K562 (cell line): Measurements from ENCODE around the gene DDIT3. TPM values are rescaled to one million over a fixed set of nuclear protein-coding genes. Genes with fewer than 3 reads are reported as not detected.

ENCODE experiments used
- ATAC-seq: fragments of 200-7000 bp; cut with Tn5 transposase; 3 replicates; pipeline ENCODE4 v1.9.1; 2020; ENCODE audit warnings: moderate library complexity
- BruUV-seq: library from RNA; stranded (reverse); fragments of 400-500 nt; replicated peaks from 2 replicates; lab custom pipeline; 2021; lab: Mats Ljungman, UMichigan
- CTCF ChIA-PET: fragments of 300-600 bp; formaldehyde crosslinking; extraction: SDS; loops from one replicate; lab custom pipeline; 2021; ENCODE audit warnings: low intra/inter-chr PET ratio; lab: Yijun Ruan, JAX
- POLR2A ChIA-PET: fragments of 300-600, 350-650 bp; sonication (Branson Sonifier 250); formaldehyde crosslinking; extraction: SDS; loops from one replicate; lab custom pipeline; 2021; ENCODE audit warnings: antibody characterized with exemption, inconsistent platforms; lab: Yijun Ruan, JAX
- DNase-seq, 4 experiments: peaks; one replicate each; pipeline versions ENCODE4 v3.0.0 to v3.0.0-alpha.2; 2011 to 2018; ENCODE audit warnings: low spot score in 3 of 4, mixed read lengths in 3 of 4; ENCODE audit errors: extremely low read depth in 1 of 4
- FAIRE-seq: peaks from 2 replicates; lab custom pipeline; 2011; peaks lifted over from hg19 to GRCh38; lab: Jason Lieb, UNC
- H2AFZ ChIP-seq: 2 replicates; pipeline ENCODE4 v1.6.0; 2011; ENCODE audit warnings: low read depth, low read length, control low read depth, inconsistent platforms
- H3K27ac ChIP-seq: fragments of 200-600 bp; 3 replicates; pipeline ENCODE4 v1.8.0; 2011; ENCODE audit warnings: low read depth, mild to moderate bottlenecking, control low read depth, inconsistent platforms, low read length, moderate library complexity, mixed read lengths; ENCODE audit errors: extremely low read depth
- H3K27me3 ChIP-seq, 2 experiments: fragments of 300-600 bp in 1 of 2; 2 replicates in 1 of 2; 3 replicates in 1 of 2; pipeline versions ENCODE4 v1.6.0 to v1.8.0; 2011; ENCODE audit warnings: inconsistent platforms in 2 of 2, low read length in 2 of 2, mild to moderate bottlenecking in 1 of 2, mixed read lengths in 1 of 2, moderate library complexity in 1 of 2; ENCODE audit not compliant: control insufficient read depth in 2 of 2, insufficient read depth in 2 of 2
- H3K36me3 ChIP-seq: fragments of 300-600 bp; 3 replicates; pipeline ENCODE4 v1.8.0; 2011; ENCODE audit warnings: mild to moderate bottlenecking, low read length, inconsistent platforms; ENCODE audit not compliant: control insufficient read depth, insufficient read depth
- H3K4me1 ChIP-seq, 2 experiments: fragments of 200-600 bp in 1 of 2; replicated peaks in 1 of 2; 2 replicates in 1 of 2; 3 replicates in 1 of 2; pipeline versions ENCODE4 v1.5.1 to v1.8.0; 2011; ENCODE audit warnings: inconsistent platforms in 2 of 2, low read length in 2 of 2, mild to moderate bottlenecking in 1 of 2, mixed read lengths in 1 of 2, moderate library complexity in 1 of 2; ENCODE audit not compliant: control insufficient read depth in 2 of 2, insufficient read depth in 2 of 2
- H3K4me2 ChIP-seq: 2 replicates; pipeline ENCODE4 v1.6.1; 2011; ENCODE audit warnings: low read length, control low read depth, inconsistent platforms, mixed read lengths; ENCODE audit not compliant: insufficient read depth
- H3K4me3 ChIP-seq: fragments of 200-600 bp; sonication (generic), shearing (Covaris generic); 2 replicates; pipeline ENCODE4 v1.5.1; 2016; ENCODE audit warnings: control low read depth, inconsistent platforms
- H3K79me2 ChIP-seq: fragments of 200-600 bp; 3 replicates; pipeline ENCODE4 v1.8.0; 2011; ENCODE audit warnings: low read length, inconsistent platforms; ENCODE audit not compliant: control insufficient read depth, insufficient read depth
- H3K9ac ChIP-seq, 2 experiments: 2 replicates each; pipeline versions ENCODE4 v1.6.0 to v1.6.1; 2011; ENCODE audit warnings: low read depth in 2 of 2, low read length in 2 of 2, control low read depth in 1 of 2, inconsistent platforms in 1 of 2, mild to moderate bottlenecking in 1 of 2, mixed read lengths in 1 of 2; ENCODE audit not compliant: insufficient read depth in 1 of 2
- H3K9me1 ChIP-seq: one replicate; pipeline ENCODE4 v1.6.0; 2011; ENCODE audit warnings: inconsistent platforms, mild to moderate bottlenecking, low read length, moderate library complexity; ENCODE audit not compliant: control insufficient read depth, insufficient read depth
- H3K9me3 ChIP-seq: replicated peaks from 2 replicates; pipeline ENCODE4 v1.5.1; 2011; ENCODE audit warnings: low read depth, low read length, inconsistent platforms; ENCODE audit not compliant: control insufficient read depth, insufficient read depth
- H4K20me1 ChIP-seq: replicated peaks from 2 replicates; pipeline ENCODE4 v1.6.1; 2011; ENCODE audit warnings: low read length, inconsistent platforms, mixed read lengths; ENCODE audit not compliant: control insufficient read depth, insufficient read depth
- ARID2 ChIP-seq: fragments of 450-650 bp; IDR thresholded peaks from 2 replicates; pipeline ENCODE4 v1.6.1; 2017; ENCODE audit warnings: antibody characterized with exemption, mild to moderate bottlenecking
- CBFB ChIP-seq: sonication (generic); formaldehyde crosslinking; IDR thresholded peaks from 2 replicates; pipeline ENCODE4 v1.4.0; 2020; ENCODE audit warnings: mild to moderate bottlenecking, missing genetic modification reagents
- FOXJ2 ChIP-seq: fragments of 200-800 bp; sonication (Bioruptor generic); IDR thresholded peaks from 2 replicates; pipeline ENCODE4 v1.6.1; 2016; ENCODE audit warnings: missing genetic modification characterization, missing compliant biosample characterization
- IRF2 ChIP-seq: sonication (generic); formaldehyde crosslinking; IDR thresholded peaks from 2 replicates; pipeline ENCODE4 v1.8.1; 2022; ENCODE audit warnings: mild to moderate bottlenecking, missing genetic modification reagents
- LARP7 ChIP-seq: fragments of 450-650 bp; IDR thresholded peaks from 2 replicates; pipeline ENCODE4 v1.6.1; 2016
- MCM2 ChIP-seq: fragments of 450-650 bp; IDR thresholded peaks from 2 replicates; pipeline ENCODE4 v1.6.1; 2017; ENCODE audit warnings: low read depth, mild to moderate bottlenecking
- POLR2G ChIP-seq: fragments of 200-400 bp; formaldehyde crosslinking; IDR thresholded peaks from 2 replicates; pipeline ENCODE4 v1.6.1; 2017; ENCODE audit warnings: low read depth, mild to moderate bottlenecking, antibody characterized with exemption, low read length, moderate library complexity
- SMC3 ChIP-seq: conservative IDR thresholded peaks from 2 replicates; pipeline ENCODE4 v1.6.1; 2011; ENCODE audit warnings: low read depth, low read length, improper control_type of control experiment; ENCODE audit not compliant: insufficient read depth
- TCFL5 ChIP-seq: fragments of 250-450 bp; sonication (Bioruptor Pico); conservative IDR thresholded peaks from 2 replicates; pipeline ENCODE4 v1.6.1; 2021; ENCODE audit warnings: mild to moderate bottlenecking, moderate library complexity, matching md5 sums
- TEAD1 ChIP-seq, 2 experiments: fragments of 450-650 bp in 1 of 2; sonication (generic) in 1 of 2; formaldehyde crosslinking; IDR thresholded peaks; 2 replicates each; pipeline versions ENCODE4 v1.4.0 to v1.8.0; 2020 to 2022; ENCODE audit warnings: mild to moderate bottlenecking in 2 of 2, missing genetic modification reagents in 1 of 2
- TEAD2 ChIP-seq: fragments of 450-650 bp; IDR thresholded peaks from 2 replicates; pipeline ENCODE4 v1.6.1; 2016; ENCODE audit warnings: missing genetic modification characterization, control low read depth, missing compliant biosample characterization
- USF1 ChIP-seq: sonication (generic); formaldehyde crosslinking; IDR thresholded peaks from 2 replicates; pipeline ENCODE4 v1.9.0; 2022; ENCODE audit warnings: mild to moderate bottlenecking, missing genetic modification reagents
- ZBTB8A ChIP-seq: fragments of 450-650 bp; IDR thresholded peaks from 2 replicates; pipeline ENCODE4 v1.6.1; 2018; ENCODE audit warnings: mild to moderate bottlenecking, moderate library complexity; ENCODE audit not compliant: partially characterized antibody
- ZNF133 ChIP-seq: fragments of 250-450 bp; sonication (Bioruptor Pico); IDR thresholded peaks from 2 replicates; pipeline ENCODE4 v1.4.0; 2020; ENCODE audit warnings: mild to moderate bottlenecking
- ZNF311 ChIP-seq: fragments of 250-450 bp; sonication (Bioruptor Pico); IDR thresholded peaks from 2 replicates; pipeline ENCODE4 v1.4.0; 2020; ENCODE audit warnings: mild to moderate bottlenecking, moderate library complexity
- ZNF589 ChIP-seq: fragments of 200-800 bp; sonication (Bioruptor generic); IDR thresholded peaks from 2 replicates; pipeline ENCODE4 v1.6.1; 2016; ENCODE audit warnings: low read depth, missing genetic modification characterization, missing compliant biosample characterization
- WGBS: fragments of 100-300 bp; shearing (Covaris generic); methylation state at CpG from one replicate; pipeline ENCODE4 v1.1.6; 2016; ENCODE audit warnings: low coverage, mixed read lengths; ENCODE audit not compliant: insufficient coverage; ENCODE audit errors: missing lambda C conversion rate; 5-methylcytosine and 5-hydroxymethylcytosine counted together
- in situ Hi-C: fragments of 300-500 bp; cut with MboI; formaldehyde crosslinking; loops from 4 replicates; pipeline ENCODE4 v1.15.0; 2018; ENCODE audit warnings: inconsistent platforms, mixed read lengths
- intact Hi-C: fragments of 100-400 bp; cut with micrococcal nuclease; formaldehyde crosslinking; loops from 2 replicates; pipeline ENCODE4 v1.14.2; 2022
- polyA plus RNA-seq, 8 experiments: library from polyadenylated mRNA; depleted of rRNA in 4 of 8; stranded (reverse) in 5 of 8; unstranded in 3 of 8; fragments of >200 nt; fragmentation: Nextera tagmentation in 2 of 8; fragmentation: Illumina TruSeq in 1 of 8; extraction: Ambion mirVana in 2 of 8; extraction: Trizol in 1 of 8; gene quantifications; 2 replicates each; pipeline versions ENCODE4 v1.2.1 to v1.2.3, GENCODE V29; 2011 to 2014; ENCODE audit warnings: inconsistent platforms in 1 of 8, missing spikeins in 1 of 8
- total RNA-seq, 7 experiments: library from RNA; depleted of rRNA in 6 of 7; stranded (reverse); fragments of >200 nt in 6 of 7; fragmentation: Illumina TruSeq in 2 of 7; extraction: Trizol in 2 of 7; gene quantifications; 2 replicates each; pipeline versions ENCODE4 v1.2.1 to v1.2.3, GENCODE V29; 2011 to 2021; ENCODE audit warnings: low replicate concordance in 1 of 7
- TF ChIP-seq, protein P1 (sequence below): fragments of 450-650 bp; formaldehyde crosslinking; IDR thresholded peaks from 2 replicates; pipeline ENCODE4 v1.4.0; 2022; ENCODE audit warnings: mild to moderate bottlenecking, moderate library complexity
- TF ChIP-seq, protein P2 (sequence below): fragments of 250-450 bp; sonication (Bioruptor Pico); IDR thresholded peaks from 2 replicates; pipeline ENCODE4 v1.4.0; 2020; ENCODE audit warnings: mild to moderate bottlenecking, moderate library complexity
- TF ChIP-seq, protein P3 (sequence below): IDR thresholded peaks from 2 replicates; pipeline ENCODE4 v1.6.1; 2014; ENCODE audit warnings: antibody characterized with exemption

Gene DDIT3
- total and polyA plus RNA-seq, 9 of the 15 experiments (the other 6 are each of a cell fraction or from before 2014, with no cell fraction given), result 59.1 to 272 (median 89.9) TPM

GRCh38 chr12:57498571-57498970 is 21.7 kb downstream of the DDIT3 start:
- Histone ChIP-seq H4K20me1 (0 out of 2 replicates have a peak, but pooled peaks cover 3% of the 10 kb centered on the region), H3K27me3 (no peaks in the 10 kb centered on the region), H3K4me3 (no peak overlapping the region), H3K79me2 (peaks cover 9% of the 10 kb centered on the region; the same call in 1 of the 3 replicates), H3K9me3 (0 out of 2 replicates have a peak, but pooled peaks cover 3% of the 10 kb centered on the region), H3K4me2 (no peak overlapping the region), H3K36me3 (peaks cover 72% of the 10 kb centered on the region), H2AFZ (no peak overlapping the region), H3K4me1 (no peaks in the 10 kb centered on the region), H3K9me1 (peaks cover 6% of the 10 kb centered on the region), H3K9ac (no peak overlapping the region), H3K27ac (no peak overlapping the region)
- no peak for FAIRE-seq
- BruUV-seq, result no TSS peak
- POLR2A ChIA-PET, result interaction anchor here (1.4 to 2.3 kb wide), 4 partner anchors 10 to 46 kb away, joined by 4 to 7 read pairs (median 5); partner anchors contain the start of gene MARS1
- intact Hi-C loops, result no loop called here
- 93% methylated on average over 4 of the region's 4 CpGs for WGBS
- ATAC-seq, result no peak
- TF ChIP-seq MCM2, result no peak
- no peak for TF ChIP-seq TCFL5
- TF ChIP-seq, protein P1, sequence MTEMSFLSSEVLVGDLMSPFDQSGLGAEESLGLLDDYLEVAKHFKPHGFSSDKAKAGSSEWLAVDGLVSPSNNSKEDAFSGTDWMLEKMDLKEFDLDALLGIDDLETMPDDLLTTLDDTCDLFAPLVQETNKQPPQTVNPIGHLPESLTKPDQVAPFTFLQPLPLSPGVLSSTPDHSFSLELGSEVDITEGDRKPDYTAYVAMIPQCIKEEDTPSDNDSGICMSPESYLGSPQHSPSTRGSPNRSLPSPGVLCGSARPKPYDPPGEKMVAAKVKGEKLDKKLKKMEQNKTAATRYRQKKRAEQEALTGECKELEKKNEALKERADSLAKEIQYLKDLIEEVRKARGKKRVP (CRISPR knock-in tag), result no peak
- no peak for TF ChIP-seq ZBTB8A
- no peak for TF ChIP-seq CBFB (CRISPR knock-in tag)
- TF ChIP-seq ARID2, result no peak
- no peak for TF ChIP-seq ZNF133 (CRISPR knock-in tag)
- TF ChIP-seq, protein P2, sequence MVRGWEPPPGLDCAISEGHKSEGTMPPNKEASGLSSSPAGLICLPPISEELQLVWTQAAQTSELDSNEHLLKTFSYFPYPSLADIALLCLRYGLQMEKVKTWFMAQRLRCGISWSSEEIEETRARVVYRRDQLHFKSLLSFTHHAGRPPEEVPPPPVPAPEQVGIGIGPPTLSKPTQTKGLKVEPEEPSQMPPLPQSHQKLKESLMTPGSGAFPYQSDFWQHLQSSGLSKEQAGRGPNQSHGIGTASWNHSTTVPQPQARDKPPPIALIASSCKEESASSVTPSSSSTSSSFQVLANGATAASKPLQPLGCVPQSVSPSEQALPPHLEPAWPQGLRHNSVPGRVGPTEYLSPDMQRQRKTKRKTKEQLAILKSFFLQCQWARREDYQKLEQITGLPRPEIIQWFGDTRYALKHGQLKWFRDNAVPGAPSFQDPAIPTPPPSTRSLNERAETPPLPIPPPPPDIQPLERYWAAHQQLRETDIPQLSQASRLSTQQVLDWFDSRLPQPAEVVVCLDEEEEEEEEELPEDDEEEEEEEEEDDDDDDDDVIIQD (CRISPR knock-in tag), result no peak
- TF ChIP-seq POLR2G, result no peak
- TF ChIP-seq SMC3, result no peak
- no peak for TF ChIP-seq TEAD2 (tag)
- TF ChIP-seq FOXJ2 (tag), result no peak
- TF ChIP-seq USF1, result no peak
- TF ChIP-seq, protein P3, sequence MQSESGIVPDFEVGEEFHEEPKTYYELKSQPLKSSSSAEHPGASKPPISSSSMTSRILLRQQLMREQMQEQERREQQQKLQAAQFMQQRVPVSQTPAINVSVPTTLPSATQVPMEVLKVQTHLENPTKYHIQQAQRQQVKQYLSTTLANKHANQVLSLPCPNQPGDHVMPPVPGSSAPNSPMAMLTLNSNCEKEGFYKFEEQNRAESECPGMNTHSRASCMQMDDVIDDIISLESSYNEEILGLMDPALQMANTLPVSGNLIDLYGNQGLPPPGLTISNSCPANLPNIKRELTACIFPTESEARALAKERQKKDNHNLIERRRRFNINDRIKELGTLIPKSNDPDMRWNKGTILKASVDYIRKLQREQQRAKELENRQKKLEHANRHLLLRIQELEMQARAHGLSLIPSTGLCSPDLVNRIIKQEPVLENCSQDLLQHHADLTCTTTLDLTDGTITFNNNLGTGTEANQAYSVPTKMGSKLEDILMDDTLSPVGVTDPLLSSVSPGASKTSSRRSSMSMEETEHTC, result no peak
- TF ChIP-seq ZNF589, result no peak
- TF ChIP-seq LARP7, result no peak
- no peak for TF ChIP-seq TEAD1 (CRISPR knock-in tag; IDR thresholded peaks at IDR 0.05)
- TF ChIP-seq IRF2, result no peak
- TF ChIP-seq ZNF311 (CRISPR knock-in tag), result no peak
- CTCF ChIA-PET, result no interaction called here
- no peak for DNase-seq
- in situ Hi-C loops, result no loop called here
